Activated CD8-positive, alpha-beta memory T cell treated with anti-CD3 and anti-CD28 coated beads for 1 hour (primary cell): Measurements from ENCODE around the gene PRTFDC1.
"Not testable (repeated sequence)": the region's sequence is repeated elsewhere in the genome, so short reads cannot be mapped to it uniquely, and the experiment has no call there.

Experiments used
- DNase-seq, 2 donors: peaks; one replicate each; pipeline ENCODE4 v3.0.0-alpha.2; 2020; ENCODE audit warnings: low read depth in 1 of 2; ENCODE audit errors: extremely low read depth in 1 of 2

The PRTFDC1 gene, protein sequence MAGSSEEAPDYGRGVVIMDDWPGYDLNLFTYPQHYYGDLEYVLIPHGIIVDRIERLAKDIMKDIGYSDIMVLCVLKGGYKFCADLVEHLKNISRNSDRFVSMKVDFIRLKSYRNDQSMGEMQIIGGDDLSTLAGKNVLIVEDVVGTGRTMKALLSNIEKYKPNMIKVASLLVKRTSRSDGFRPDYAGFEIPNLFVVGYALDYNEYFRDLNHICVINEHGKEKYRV

DNA sequence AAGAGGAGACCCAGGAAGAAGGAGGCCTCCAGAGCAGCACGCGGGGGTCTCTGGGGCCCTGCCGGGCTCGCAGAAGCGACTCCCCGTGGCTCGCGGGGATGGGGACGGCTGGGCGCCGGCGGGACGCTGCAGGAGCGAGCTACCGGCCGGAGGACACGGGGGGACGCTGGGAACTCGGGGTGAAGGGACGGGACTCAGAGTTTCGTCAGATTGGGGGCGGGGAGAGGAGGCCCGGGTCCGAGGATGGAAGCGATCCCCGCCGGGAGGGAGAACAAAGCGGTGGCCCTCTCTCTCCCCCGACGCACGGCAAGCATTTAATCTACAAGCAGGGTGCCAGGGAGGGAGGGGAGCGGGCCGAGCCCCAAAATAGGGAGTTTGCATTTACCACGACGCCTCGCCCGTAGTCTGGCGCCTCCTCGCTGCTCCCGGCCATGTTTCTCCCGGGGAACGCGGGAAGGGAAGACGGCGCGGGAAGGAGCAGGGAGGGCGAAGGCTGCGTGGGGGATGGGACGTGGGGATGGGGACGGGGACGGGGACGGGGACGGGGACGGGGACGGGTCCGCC is at the start of gene PRTFDC1:
TSS of gene PRTFDC1 (minus strand) at position 464 of the 564 bp plus-strand sequence. CDS start at position 433, 31 bp downstream.
- DNase-seq = peak in 1 of 2 donors; percentile 2

DNA sequence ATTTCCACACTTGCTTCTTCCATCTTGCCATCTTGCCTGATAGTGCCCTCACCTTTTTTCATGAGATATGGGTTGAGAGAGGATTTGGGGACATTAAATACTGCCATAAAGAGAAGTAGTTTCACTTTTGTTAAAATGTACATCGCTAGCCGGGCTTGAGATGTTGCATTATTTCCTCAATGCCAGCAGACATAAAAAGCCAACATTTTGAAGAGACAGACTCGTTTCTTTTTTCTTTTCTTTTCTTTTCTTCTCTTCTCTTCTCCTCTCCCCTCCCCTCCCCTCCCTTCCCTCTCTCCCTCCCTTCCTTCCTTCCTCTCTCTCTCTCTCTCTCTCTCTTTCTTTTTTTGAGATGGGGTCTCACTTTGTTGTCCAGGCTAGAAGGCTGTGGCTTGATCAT is 45.6 kb upstream of the PRTFDC1 start:
- DNase-seq = no peak

DNA sequence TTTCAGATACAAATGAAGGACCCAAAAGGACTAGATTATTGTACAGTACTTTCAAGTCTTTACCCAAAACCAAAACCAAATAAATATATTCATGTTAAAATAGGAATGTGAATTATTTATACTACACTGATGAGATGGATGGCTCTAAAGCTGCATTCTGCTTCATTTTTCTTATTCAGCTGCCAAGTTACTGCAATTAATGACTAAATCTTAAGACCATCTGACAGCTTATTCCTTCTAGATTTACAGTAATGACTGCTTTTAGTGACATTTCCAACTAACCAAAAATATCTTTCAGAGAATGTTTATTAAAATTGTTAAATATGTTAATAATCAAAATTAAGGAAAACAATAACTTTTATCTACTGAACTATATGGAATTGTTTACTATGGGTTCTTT is 42.7 kb upstream of the PRTFDC1 start:
- DNase-seq = no peak

DNA sequence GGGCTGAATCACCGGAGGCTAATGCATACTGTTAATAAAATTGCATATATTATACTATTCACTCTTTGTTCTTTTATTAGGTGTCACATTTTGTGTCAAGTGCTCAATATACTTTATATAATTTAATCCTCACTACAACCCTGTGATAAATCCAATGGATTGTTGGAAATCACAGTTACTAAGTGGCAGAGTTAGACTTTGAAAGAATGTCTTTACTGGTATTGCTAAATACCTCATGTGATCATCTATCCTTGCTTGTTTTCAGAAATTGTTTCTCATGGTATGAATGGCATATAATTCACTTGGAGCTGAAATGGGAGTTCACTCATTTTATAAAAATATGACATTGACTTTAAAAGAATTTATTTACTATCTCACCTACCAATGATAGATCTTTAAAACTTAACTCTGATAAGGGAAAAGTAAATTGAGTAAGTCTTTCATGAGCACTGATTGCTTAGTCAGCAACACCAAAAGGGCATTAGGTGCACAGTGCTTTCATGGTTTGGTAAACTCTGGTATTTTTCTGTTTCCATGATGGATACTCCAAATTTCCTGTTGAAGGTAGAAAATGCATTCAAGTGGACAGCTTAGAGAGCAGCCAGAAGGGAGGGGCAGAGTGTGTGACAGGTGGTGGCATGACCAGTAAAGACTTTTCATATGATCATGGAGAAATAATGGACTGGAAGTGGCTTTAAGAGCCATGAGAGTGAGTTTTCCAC is 41.0 kb upstream of the PRTFDC1 start:
- DNase-seq = no peak

DNA sequence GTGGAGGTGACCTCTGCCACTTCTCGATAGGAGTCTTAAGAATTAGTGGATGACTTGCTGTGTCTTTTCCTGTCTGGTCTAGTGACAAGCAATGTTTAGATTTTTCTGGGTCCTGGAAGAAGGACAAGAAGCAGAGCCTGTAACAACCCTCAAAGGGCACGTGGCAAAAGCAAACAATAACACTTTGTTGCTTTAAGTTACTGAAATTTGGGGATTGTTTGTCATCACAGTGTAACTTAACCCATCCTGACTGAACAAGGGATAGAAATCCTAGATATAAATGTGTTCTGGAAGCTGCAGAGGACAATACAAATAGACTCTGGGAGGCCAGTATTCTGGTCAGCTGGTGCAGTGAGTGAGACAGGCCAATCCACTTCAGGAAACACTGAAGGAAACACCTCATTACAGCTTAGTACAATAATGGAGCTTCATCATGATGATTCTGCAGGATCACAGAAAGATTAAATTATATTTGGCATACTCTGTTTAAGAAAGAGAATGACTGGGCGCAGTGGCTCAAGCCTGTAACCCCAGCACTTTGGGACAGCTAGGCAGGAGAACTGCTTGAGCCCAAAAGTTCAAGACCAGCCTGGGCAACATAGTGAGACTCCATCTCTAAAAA is 40.2 kb upstream of the PRTFDC1 start:
- DNase-seq = no peak

DNA sequence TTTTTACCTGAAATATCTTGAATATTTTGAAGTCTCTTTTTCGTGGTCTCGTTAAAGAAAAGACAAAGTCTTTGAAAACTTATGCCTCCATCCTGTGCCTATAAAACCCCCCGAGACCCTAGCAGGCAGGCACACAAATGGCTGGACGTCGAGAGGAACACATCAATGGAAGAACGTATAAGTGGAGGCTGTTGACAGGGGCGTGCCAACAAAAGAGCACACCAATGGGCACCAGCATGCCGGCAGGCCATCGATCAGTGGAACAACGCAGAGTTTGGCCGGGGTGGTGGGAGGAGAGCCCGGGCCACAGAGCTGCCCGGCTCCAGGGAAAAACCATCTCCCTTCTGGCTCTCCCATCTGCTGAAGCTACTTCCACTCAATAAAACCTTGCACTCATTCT is 38.9 kb upstream of the PRTFDC1 start:
- no peak for DNase-seq

DNA sequence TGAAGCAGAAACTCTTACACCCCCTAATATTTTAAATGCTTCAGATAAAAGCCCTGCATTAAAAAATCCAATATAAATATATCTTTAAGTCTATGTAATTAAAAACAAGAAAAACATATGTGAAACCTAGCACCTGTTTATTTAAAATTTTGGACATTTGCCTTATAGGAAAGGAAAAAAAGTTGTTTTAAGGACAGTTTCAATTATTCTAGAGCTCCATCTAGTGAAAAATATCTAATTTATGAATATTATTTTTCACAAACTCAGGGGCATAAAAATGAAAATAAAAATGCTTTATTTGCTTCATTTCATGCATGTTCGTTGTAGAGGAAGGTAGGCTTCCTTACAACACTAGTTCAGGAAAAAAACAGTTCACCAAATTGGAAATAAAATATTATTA is 37.5 kb upstream of the PRTFDC1 start:
- DNase-seq = no peak

DNA sequence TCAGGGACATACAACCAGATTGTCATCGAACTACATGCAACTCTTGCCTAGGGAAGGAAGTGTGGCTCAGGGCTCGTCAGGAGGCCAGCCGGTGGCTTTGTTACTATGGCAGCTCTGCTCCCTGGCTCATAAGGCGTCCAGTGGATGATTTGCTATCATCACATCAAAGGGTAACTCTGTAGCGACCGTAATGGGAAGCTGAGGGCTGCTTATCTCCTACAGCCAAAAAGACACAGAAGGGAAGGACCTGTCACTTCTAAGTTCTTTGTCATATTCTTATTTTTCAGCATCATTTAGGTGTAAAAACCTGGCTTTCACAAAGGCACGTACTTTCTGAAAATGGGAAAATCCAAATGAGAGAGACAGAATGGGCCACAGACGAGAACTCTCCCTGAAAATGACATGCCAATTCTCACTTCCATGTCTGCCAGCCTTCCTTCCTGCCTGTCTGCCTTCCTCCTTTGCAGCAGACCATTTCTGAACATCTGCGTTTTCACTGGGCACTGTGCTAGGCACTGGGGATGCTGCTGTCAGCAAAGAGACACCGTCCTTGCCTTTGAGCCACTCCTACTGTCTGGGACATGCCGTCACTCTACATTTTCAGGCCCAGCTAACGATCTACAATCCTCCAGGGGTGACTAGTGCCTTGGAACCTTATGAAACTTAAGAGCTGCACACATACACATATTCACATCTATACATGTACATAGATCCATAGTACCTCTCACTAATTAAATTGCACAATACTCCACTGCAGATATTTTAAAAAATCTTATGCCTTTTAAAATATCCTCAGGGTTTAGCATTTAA is 36.6 kb upstream of the PRTFDC1 start:
- DNase-seq = no peak

DNA sequence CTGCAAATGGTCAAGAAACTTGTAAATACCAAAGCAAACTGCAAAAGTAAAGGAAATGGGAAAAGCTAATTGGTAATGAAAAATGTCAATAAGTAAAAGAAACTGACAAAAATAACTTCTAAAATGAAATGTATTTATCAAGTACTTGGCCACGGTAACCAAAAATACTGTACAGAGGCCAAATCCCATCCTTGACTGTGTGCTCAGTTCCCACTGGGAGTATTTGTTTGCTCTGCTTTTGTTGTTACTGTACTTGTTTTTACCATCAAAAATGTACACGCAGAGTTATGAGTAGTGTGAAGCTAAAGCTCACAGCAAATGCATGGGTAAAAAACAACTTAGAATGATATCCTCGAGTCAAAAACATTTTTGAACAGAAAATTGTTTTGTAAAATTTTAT is 32.5 kb upstream of the PRTFDC1 start:
- no peak for DNase-seq

DNA sequence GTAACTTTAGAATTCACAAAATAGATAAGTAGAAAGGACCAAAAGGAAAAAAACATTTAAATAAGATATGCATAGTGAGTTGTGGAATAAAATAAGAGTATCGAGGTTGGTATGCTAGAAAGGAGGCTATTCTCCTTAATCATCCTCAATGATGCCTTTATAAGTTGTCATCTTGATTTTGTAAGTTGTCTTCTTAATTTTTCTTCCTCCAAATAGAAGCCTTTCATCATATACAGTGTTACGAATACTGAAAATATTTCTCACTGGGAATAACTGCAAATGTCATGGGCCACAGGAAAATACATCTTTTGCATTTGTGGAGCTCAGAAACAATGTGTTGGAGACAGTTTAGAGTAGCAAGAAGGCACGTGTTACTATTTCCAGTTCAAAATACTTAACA is 31.5 kb upstream of the PRTFDC1 start:
- DNase-seq = no peak

DNA sequence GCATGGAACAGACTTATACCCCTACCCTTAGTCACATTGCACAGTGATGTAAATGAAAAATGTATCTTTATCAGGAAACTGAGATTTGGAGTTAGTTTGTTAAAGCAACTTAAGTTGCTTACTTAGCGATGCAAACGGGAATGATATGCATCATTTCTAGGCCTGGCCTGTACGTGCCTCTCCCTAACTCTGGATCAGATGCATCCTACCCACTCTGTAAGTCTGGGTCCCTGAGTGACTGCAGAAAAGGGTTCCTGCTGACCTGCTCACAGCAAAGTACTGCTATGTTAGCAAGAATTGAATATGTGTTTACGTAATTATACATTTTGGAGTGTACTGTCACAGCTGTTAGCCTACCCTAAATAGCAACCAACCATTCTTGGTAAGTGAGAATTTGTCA is 30.7 kb upstream of the PRTFDC1 start:
- no peak for DNase-seq

DNA sequence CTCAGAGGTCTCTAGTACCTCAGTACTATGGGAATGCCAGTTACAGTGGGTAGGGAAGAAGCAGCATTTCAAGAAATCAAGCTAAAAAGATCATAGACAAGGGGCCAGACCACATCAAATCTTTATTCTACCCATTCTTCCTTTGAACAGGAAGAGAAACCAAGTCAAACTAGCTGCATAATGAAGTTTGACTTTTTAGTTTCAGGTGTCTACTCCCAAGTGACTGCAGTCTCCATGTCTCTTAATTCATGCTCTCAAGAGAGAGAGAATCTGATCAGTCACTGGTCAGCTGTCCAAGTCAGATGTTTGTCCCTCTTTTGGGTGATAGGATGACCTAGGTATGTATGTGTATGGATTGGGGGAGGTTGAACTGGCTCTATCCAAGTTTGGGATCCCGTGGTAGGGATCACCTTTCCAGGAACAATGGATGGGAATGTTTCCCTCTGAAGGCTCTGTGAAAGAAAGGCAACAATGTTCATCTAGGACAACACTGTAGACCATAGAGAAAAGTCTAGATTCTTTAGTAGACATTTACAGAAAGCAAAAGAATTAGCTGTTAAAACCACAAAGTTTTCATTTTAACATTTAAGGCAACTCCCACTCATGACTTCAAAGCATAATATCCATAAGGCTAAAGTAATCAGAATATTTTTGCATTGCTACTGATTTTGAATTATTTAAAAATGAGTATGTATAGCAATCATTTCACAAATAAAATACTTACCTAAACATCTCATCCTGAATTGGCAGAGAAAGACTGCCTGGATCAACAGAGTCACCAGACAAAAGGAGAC is 30.1 kb upstream of the PRTFDC1 start:
- no peak for DNase-seq

DNA sequence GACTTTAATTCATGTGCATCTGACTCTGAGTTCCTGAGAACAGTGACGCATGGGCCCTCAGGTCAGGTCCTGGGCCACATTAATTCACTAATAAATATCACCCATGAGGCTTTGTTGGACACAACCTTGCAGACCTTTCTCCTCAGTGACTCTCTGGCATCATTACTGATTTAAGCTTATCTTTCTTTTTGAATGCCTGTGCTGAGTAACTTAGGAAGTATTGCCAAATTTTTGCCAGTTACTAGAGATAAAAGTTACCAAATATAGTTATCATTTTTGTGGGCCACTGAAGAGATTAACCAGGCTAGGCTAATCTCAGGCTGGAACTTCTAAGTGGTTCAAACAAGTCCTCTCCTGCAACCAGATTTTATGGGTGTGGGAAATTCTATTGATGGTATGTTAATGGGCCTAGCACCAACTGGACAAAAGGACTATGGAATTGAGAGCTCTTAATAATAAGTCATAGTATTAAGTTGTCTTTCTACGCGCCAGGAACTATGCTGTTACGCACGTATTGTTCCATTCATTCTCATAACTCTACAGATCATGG is 28.8 kb upstream of the PRTFDC1 start:
- no peak for DNase-seq

DNA sequence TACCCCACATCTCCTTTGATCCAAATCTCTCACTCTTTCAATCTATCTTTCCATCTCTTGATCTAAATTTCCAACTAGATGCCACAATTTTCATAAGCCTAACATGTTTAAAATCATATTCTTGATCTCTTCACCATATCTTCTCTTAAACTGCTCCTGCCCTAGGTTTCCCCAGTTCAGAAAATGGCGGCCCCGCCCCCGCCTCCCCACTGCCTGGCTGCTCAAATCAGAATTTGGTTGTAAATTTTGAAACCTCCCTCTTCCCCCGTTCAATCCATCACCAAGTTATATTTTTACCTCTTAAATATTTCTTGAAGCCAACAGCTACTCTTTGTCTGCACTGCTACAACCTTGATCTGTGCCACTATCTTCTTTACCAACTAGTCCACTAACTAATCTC is 27.3 kb upstream of the PRTFDC1 start:
- no peak for DNase-seq

DNA sequence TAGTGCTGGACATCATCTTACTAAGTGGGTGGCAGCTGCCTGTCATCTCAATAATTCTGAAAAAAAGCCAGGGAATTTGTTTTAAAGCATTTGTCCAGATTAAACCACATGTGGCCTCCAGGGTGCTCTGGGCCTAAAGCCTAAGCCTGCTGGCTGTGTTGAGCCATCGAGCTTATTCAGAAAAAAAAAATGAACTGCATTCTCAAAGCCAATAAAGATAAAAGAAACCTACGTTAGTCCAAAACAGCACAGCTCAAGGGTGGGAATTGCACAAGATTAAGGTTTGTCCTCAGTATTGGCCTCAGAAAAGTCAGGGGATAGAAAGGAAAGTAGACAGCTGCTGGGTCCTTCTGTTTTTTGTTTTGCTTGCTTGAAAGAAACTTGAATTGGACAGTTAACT is 22.6 kb upstream of the PRTFDC1 start:
- DNase-seq = no peak

DNA sequence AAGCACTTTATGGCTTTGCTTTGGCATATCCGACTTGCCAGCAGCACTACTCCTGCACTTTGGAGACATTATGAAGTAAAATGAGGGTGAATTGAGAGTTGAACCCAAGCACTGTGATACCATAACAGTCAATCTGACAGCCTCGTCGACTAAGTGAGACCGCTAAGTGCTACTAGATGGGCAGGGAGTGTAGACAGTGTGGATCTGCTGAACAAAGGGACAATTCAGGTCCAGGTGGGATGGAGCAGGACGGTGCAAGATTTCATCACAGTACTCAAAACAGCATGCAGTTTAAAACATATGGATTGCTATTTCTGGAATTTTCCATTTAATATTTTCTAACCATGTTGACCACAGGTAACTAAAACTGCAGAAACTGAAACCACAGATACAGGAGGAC is 20.8 kb upstream of the PRTFDC1 start:
- DNase-seq = no peak

DNA sequence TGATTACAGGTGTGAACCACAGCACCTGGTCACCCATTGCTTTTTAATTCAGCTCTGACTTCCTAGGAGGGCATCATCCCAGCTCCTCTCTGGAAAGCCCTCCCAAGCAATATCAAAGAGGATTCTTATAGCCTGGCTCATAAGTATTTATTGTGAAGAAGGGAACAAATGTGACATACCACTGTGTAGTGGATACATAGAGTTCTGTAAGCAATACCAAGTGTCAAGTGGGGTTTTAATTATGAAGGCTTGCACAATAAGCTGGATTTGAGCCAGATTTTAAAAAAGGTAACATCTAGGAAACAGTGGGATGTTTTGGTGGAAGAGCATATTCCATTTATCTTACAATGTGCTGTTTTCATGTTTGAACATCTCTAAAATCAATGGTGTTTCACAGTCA is 19.0 kb upstream of the PRTFDC1 start:
- no peak for DNase-seq

DNA sequence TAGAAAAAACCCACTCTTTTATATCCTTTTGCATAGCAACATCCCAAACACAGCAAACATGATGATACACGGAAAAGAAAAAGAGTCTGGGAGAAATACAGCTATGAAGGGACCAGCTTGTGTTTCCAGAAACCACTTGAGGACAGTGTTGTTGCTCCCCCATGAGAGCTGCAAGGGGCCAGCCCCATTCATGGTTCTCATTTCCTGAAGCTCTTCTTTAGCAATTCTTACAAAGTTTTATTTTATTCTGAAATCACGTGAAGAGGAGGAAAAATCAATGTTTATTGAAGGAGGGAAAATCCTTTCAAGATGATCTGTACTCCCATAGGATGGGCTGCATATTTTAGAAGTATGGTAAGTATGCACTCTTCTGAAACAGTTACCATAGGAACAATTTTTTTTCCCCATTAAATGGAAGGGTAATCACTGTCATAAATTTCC is 17.5 kb upstream of the PRTFDC1 start:
- no peak for DNase-seq

DNA sequence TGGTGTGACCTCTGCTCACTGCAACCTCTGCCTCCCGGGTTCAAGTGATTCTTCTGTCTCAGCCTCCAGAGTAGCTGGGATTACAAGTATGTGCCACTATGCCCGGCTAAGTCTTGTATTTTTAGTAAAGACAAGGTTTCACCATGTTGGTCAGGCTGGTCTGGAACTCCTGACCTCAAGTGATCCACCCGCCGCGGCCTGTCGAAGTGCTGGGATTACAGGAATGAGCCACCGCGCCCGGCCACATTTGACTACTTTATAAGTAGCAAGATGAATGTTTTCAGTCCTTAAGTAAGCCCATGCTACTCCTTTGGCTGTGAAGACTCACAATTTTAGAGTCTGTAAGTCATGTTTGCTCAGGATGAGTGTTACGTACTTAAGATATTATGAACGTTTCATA is 16.5 kb upstream of the PRTFDC1 start:
- DNase-seq = not testable (repeated sequence)

DNA sequence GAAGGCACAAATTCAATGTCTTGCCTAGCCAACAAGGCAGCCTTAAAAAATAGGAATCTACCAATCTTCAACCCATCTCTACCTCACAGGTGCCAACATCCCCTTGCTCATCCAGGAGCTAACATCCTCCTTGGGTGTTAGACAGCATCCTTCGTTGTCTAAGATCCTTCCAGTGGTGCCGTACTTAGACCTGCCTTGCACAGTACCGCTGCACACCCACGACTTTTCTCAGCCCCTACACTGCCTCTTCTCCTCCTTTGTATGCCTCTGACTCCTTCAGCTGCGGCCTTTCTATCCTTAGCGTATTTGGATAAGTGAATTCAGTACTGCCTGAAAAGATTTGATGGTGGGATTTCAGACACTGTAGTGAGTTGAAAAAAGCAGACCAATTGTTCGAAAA is 15.9 kb upstream of the PRTFDC1 start:
- DNase-seq = no peak
